ENCODE data around the gene KCNT1.
"Not testable (repeated sequence)": the region's sequence is repeated elsewhere in the genome, so short reads cannot be mapped to it uniquely, and the experiment has no call there.

Gene KCNT1

DNA sequence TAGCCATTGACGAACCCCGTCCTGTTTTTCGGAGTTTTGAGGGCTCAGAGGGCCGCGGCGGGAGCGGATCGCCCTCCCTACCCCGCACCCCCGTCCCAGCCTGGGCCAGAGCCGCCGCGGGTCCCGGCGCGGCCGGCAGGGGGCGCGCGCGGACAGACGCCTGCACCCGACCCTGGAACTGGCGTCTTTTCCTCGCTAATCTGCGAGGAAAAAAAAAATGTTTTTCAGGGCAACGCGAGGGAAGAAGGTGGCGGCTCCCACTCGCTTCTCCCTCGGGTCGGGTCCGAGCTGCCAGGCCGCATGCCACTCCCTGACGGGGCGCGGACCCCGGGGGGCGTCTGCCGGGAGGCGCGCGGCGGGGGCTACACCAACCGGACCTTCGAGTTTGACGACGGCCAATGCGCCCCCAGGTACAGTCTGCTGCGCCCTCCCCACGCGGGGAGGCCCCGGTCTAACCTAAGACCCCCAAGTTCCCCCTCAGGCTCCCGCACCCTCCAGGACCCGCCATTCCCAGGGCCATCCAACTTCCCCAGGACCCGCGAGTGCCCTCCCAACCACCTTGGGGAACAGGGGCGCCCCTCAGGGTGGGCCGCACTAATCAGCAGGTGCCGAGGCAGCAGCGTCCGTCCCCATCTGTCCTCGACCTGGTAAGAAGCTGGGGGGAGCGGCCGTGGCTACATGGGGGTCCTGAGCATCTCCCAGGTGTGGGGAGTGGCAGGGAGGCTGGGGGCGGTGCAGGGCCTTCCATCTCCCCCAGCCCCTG, at the start of gene KCNT1:
KCNT1 (plus strand) TSS at position 227 of the 763 bp plus-strand sequence; CDS start at position 301, 74 bp downstream.
- DNase-seq (ENCODE audit: low read depth) = peak; percentile 7

GRCh38 chr9:135655317-135655716, 46.7 kb upstream of the KCNT1 start:
- no peak for DNase-seq (ENCODE audit: low read depth)

GRCh38 chr9:135657416-135657815, 44.6 kb upstream of the KCNT1 start:
- DNase-seq (ENCODE audit: low read depth) = no peak

- DNase-seq (ENCODE audit: low read depth) = no peak
These were observed 42.7 kb upstream of the KCNT1 start for GRCh38 chr9:135659252-135659651.

DNA sequence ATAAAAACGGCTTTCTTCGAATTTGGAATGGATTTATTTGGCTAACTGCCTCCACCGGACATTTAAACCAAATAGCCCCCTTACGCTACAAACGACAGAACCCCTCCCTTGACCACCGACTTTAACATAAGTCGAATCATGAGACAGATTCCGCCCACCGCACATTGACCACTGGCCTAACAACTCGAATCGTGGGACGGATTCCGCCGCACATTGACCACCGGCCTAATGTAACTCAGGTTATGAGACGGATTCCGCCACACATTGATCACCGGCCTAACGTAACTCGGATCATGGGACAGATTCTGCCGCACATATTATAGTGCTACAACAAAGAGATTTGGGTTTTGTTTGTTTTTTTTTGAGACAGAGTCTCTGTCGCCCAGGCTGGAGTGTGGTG, 41.6 kb upstream of the KCNT1 start:
- no peak for DNase-seq (ENCODE audit: low read depth)

DNA sequence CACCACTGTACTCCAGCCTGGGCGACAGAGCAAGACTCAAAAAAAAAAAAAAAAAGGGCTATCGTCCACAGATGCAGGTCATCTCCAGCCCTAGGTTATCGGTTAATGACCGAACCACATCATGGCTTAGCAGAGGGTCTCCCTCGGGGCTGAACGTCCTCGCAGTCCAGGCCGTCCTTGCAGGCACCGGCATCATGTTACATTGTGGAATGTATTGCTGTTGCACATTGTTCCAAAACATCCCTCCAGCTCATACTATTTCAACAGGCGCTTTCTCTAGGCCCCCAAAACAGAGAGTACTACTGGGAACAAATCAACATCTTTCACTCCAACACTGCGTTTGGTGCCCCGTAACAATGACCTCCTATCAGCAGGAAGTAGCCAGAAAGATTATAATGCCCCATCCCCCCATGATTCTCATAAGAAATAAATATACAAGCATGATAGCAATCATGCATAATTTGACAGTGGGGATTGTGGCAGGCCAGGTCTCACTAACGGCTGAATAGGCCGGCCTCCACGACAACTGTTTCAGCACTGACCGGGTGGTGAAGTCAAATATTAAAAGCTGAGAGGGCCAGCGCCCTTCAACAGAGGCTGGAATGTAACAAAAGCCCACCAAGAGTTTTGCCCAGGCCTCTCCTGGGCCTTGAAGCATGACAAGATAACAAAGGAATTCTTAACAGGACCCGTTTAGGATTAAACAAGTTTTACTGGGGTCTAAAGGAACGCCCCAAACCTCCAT, 40.0 kb upstream of the KCNT1 start:
- DNase-seq (ENCODE audit: low read depth) = no peak

- DNase-seq (ENCODE audit: low read depth) = no peak
These were observed 39.1 kb upstream of the KCNT1 start, which contains the start of gene LCN9 for GRCh38 chr9:135662758-135663450. Gene LCN9 (plus strand): TSS chr9:135663309. CDS start chr9:135663322, 13 bp downstream.

DNA sequence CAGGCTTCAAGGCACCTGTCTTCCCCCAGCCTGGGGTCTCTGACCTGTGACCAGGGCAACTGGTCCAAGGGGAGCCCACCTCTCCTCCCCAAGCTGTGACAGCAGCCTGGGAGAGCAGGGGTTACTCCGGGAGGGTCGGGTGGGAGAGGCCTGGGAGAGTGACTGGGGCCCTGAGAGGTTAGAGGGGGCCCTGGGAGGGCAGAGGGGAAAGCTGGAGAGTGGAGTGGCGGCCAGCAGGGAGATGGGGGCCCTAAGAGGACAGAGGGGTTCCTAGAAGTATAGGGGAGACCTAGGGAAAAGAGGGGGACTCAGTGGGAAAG, 38.6 kb upstream of the KCNT1 start:
- DNase-seq (ENCODE audit: low read depth) = no peak

- DNase-seq (ENCODE audit: low read depth) = no peak
These were observed 38.1 kb upstream of the KCNT1 start for GRCh38 chr9:135663857-135664256.

GRCh38 chr9:135664266-135664665, 37.7 kb upstream of the KCNT1 start:
- no peak for DNase-seq (ENCODE audit: low read depth)

GRCh38 chr9:135664801-135665794, 36.9 kb upstream of the KCNT1 start:
- no peak for DNase-seq (ENCODE audit: low read depth)

- no peak for DNase-seq (ENCODE audit: low read depth)
These were observed 36.2 kb upstream of the KCNT1 start for GRCh38 chr9:135665795-135666189.

DNA sequence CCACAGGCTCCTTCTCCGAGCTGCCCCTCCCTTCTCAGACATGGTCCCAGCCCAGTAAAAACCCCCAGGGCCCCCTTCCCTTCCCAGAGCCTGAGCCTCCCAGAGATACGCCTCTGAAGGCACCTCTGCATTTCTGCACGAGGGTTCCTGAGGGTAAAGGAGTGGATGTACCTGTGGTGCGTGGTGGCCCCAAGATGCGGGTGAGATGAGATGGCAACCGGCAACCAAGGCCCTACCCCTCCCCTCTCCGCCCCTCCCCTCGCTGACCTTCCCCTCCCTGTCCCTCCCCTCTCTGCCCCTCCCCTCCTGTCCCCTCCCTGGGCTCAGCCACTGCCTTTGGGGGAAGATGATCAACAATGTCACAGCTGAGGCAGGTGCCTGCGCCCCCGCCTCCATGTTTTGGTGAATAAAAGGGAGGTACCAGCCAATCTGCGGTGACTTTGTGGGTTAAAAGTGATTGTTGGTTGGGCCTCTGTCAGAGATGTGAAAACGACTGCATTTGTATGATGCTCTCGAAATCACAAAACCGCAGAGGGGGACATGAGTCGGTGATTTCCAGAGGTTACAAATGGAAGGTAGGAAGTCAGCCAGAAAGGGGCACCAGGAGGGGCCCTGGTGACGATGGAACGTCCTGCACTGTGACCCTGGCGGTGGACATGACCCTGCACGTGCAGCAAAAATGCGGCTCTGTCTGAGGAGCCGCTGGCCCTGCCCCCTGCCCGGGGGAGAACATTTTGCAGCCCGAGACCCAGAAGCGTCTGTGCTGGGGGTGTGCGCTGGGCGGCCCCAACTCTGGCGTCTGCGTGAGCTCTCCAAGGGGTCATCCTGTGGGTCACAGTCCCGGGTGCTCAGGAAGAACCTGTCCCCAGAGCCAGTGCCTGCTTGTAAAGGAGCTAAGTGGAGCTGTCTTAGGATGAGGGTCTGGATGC, 35.2 kb upstream of the KCNT1 start:
- DNase-seq (ENCODE audit: low read depth) = no peak

- DNase-seq (ENCODE audit: low read depth) = no peak
These were observed 34.5 kb upstream of the KCNT1 start for GRCh38 chr9:135667463-135668001.

DNA sequence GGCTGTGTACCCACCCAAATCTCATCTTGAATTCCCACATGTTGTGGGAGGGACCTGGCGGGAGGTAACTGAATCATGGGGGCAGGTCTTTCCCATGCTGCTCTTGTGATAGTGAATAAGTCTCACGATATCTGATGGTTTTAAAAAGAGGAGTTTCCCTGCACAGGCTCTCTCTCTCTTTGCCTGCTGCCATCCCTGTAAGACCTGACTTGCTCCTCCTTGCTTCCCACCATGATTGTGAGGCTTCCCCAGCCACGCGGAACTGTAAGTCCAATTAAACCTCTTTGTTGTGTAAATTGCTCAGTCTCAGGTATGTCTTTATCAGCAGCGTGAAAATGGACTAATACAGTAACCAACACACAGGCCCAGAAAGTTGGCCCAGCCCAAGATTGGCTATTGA, 33.0 kb upstream of the KCNT1 start:
- DNase-seq (ENCODE audit: low read depth) = not testable (repeated sequence)

DNA sequence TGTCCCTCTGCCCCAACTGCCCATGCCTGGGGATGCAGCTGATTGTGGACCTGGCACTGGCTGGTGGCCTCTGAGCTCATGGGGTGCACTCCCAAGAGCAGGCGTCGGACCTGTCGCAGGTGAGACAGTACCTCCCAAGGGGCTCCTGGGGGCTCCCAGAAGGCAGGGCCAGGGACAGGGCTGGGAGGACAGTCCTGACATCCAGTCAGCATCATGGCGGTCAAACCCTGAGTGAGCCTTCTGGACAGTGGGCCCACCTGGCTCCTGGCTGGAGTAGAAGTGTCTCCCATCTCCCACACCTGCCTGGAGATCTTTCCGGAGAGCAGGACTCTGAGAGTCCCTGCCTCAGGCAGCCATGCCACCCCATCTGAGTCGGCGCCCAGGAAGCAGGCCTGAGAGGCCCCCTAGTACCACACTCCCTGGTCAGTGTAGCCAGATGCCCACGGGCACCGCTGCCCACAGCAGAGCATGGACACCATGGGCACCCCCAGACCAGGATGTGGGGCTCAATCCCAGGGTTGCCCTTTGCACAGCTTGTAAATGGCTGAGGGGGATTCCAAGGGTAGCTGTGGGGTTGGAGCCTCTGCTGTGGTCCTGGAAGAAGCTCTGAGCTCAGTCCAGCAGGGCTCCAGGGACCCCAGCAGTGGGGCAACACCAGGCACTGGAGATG, 32.2 kb upstream of the KCNT1 start:
- DNase-seq (ENCODE audit: low read depth) = no peak

DNA sequence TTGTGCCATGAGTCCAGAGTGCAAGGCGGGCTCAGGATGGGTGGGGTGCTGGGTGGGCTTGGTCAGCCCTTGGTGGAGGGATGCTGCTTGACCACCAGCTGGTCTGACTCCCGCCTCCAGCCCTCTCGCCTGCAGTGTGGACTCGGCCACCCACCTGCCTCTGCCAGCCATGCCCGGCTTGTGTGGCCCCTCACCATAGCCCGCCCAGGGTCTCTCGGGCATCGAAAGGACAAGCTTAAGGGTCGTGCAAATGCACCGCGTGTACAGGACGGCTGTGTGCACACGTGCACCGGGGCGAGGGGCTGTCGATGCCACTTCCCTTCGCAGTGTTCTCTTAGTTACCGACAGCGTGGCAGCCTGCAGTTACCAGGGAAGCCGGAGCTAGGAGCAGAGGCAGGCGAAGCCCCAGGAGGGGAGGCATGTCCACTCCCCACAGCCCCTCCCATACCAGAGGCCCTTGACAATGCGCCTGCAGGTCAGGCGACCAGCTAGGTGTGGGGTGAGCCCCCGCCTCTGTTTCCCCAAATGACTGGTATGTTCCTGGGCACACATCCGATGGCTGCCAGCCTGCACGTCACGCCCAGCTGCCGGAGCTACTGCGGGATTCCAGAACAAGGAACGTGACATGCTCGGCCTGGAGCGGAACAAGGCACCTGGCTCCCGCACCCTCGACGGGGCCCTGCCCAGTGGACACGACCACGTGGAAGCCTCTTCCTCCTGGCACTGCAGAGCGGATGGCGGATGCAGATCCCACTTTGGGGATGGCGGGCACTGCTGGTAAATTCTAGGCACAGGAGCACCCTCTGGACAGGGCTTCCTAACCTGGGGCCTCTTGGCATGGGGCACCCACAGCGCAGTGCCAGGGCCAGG, 31.0 kb upstream of the KCNT1 start:
- no peak for DNase-seq (ENCODE audit: low read depth)

DNA sequence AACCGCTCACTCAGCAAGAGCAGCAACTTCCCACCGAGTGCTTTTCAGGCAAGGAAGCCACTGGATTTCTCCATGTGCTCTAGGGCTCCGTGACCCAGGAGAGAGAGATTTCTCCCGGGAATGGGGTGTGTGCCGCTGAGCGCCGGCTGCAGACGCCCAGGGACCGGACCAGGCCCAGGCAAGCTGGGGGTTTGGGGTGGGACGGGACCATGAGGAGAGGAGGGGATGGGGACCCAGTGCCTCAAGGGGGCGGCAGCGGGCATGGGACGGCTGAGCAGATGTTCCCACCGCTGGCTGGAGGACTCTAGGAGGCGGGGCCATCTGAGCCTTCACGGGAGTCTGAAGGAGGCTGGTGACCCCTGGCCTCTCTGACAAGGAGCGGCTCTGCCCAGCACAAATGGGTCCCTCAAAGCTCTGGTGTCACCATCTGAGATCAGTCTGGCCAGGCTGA, 30.4 kb upstream of the KCNT1 start:
- no peak for DNase-seq (ENCODE audit: low read depth)

DNA sequence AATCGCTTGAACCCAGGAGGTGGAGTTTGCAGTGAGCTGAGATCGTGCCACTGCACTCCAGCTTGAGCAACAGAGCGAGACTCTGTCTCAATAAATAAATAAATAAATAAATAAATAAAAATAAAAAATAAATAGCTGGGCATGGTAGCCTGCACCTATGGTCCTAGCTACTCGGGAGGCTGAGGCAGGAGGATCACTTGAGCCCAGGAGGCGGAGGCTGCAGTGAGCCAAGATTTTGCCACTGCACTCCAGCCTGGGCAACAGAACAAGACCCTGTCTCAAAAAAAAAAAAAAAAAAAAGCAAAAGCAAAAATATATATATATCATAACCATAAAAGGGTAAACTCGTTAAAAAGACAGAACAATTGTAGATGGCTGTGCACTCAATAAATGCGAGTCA, 29.2 kb upstream of the KCNT1 start:
- not testable (repeated sequence) for DNase-seq (ENCODE audit: low read depth)

Measured in stimulated activated CD8-positive, alpha-beta memory T cell treated with anti-CD3 and anti-CD28 coated beads, Interleukin-15, amount 100 ng/mL, for 1 hour (primary cell).